ENCODE measurements around the gene ANXA1.

ANXA1 gene

DNA sequence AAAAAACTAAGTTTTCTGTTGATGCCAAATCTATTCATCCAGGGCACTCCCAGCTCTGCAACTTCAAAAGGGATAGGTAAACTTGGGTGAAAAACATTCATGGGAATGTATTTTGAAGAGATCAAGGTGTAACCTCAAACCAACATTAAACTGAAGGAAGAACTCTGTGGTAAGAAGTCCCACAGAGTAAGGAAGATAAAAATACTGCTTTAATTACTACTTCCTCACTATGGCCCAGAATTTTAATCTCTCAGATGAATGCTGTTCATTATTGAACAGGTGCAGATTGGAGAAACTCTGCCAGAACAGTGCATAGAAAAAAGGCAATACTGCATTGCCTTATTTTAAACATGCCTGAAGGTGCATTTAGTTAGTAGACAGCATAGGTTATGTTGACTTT is 37.6 kb upstream of the ANXA1 start:
- H3K9me3 ChIP-seq (ENCODE audit: insufficient read depth, low read depth, low read length), result no peaks in the 10 kb centered on the region
- H4K91ac ChIP-seq (ENCODE audit: low read depth, low read length), result no peak overlapping the region
- H3K4me3 ChIP-seq (ENCODE audit: low read depth, low read length), result no peak overlapping the region
- H3K4ac ChIP-seq (ENCODE audit: low read depth, low read length), result no peak overlapping the region
- no peak for DNase-seq
- H3K79me2 ChIP-seq (ENCODE audit: control insufficient read depth, insufficient read depth, low read length, poor library complexity), result no peaks in the 10 kb centered on the region
- H3K36me3 ChIP-seq (ENCODE audit: control insufficient read depth in 1 of 2, insufficient read depth in 2 of 2, low read length in 2 of 2), result no peaks in the 10 kb centered on the region
- H3K18ac ChIP-seq (ENCODE audit: low read length), result no peak overlapping the region
- no peak overlapping the region for H2BK12ac ChIP-seq (ENCODE audit: low read length)
- H2AFZ ChIP-seq (ENCODE audit: insufficient read depth, low read length, poor library complexity), result no peak overlapping the region
- no peaks in the 10 kb centered on the region for H3K79me1 ChIP-seq (ENCODE audit: low read length)
- H4K12ac ChIP-seq (ENCODE audit: low read depth, low read length), result no peak overlapping the region
- no peak overlapping the region for H2BK5ac ChIP-seq (ENCODE audit: low read depth, low read length, poor library complexity)
- no peaks in the 10 kb centered on the region for H3K27me3 ChIP-seq (ENCODE audit: insufficient read depth, low read length)
- no peak overlapping the region for H2AK5ac ChIP-seq (ENCODE audit: low read length)
- no peak overlapping the region for H4K8ac ChIP-seq (ENCODE audit: low read depth, low read length)
- H3K23ac ChIP-seq (ENCODE audit: low read length), result no peak overlapping the region
- H3K14ac ChIP-seq (ENCODE audit: low read length), result no peak overlapping the region
- no peaks in the 10 kb centered on the region for H3K4me1 ChIP-seq (ENCODE audit: control insufficient read depth in 1 of 2, insufficient read depth in 2 of 2, low read length in 2 of 2)
- no peak overlapping the region for H3K27ac ChIP-seq (ENCODE audit: low read depth, low read length)
- H3K4me2 ChIP-seq (ENCODE audit: low read length), result no peak overlapping the region
- H2BK120ac ChIP-seq (ENCODE audit: insufficient read depth, low read length, poor library complexity), result no peak overlapping the region
- no peak overlapping the region for H3K9ac ChIP-seq (ENCODE audit: low read length)

DNA sequence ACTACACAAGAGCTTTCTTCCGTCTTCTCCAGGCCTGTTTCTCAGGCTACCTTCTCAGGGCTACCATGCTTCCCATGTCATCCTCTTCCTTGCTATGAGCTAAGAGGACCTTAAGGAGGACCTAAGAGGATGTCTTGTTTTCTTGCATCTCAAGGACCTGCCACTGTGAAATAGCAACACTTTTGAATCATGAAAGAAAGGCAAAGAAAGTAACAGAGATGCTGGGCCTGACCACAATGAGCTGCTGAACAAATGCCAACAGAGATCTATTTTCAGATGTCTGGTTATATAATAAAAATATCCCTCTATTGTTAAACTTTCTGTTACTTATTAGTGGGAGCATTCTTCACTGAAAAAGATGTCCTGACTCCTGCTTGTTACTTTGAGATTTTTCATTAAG is 36.7 kb upstream of the ANXA1 start:
- Histone ChIP-seq H3K14ac (ENCODE audit: low read length) (no peak overlapping the region), H4K12ac (ENCODE audit: low read depth, low read length) (no peak overlapping the region), H3K79me2 (ENCODE audit: control insufficient read depth, insufficient read depth, low read length, poor library complexity) (no peaks in the 10 kb centered on the region), H2AK5ac (ENCODE audit: low read length) (no peak overlapping the region), H3K4me1 (ENCODE audit: control insufficient read depth in 1 of 2, insufficient read depth in 2 of 2, low read length in 2 of 2) (no peaks in the 10 kb centered on the region), H3K4me3 (ENCODE audit: low read depth, low read length) (no peak overlapping the region), H4K8ac (ENCODE audit: low read depth, low read length) (no peak overlapping the region), H3K27ac (ENCODE audit: low read depth, low read length) (no peak overlapping the region), H3K9ac (ENCODE audit: low read length) (no peak overlapping the region), H3K23ac (ENCODE audit: low read length) (no peak overlapping the region), H2BK5ac (ENCODE audit: low read depth, low read length, poor library complexity) (no peak overlapping the region), H4K91ac (ENCODE audit: low read depth, low read length) (no peak overlapping the region), H3K79me1 (ENCODE audit: low read length) (no peaks in the 10 kb centered on the region), H3K18ac (ENCODE audit: low read length) (no peak overlapping the region), H2AFZ (ENCODE audit: insufficient read depth, low read length, poor library complexity) (no peak overlapping the region), H3K9me3 (ENCODE audit: insufficient read depth, low read depth, low read length) (no peaks in the 10 kb centered on the region), H2BK12ac (ENCODE audit: low read length) (no peak overlapping the region), H3K4me2 (ENCODE audit: low read length) (no peak overlapping the region), H3K27me3 (ENCODE audit: insufficient read depth, low read length) (no peaks in the 10 kb centered on the region), H2BK120ac (ENCODE audit: insufficient read depth, low read length, poor library complexity) (no peak overlapping the region), H3K4ac (ENCODE audit: low read depth, low read length) (no peak overlapping the region), H3K36me3 (ENCODE audit: control insufficient read depth in 1 of 2, insufficient read depth in 2 of 2, low read length in 2 of 2) (no peaks in the 10 kb centered on the region)
- WGBS (ENCODE audit: extremely low coverage, insufficient coverage, insufficient read length), result no CpG with 5 or more reads among the region's 1 CpG
- no peak for DNase-seq

DNA sequence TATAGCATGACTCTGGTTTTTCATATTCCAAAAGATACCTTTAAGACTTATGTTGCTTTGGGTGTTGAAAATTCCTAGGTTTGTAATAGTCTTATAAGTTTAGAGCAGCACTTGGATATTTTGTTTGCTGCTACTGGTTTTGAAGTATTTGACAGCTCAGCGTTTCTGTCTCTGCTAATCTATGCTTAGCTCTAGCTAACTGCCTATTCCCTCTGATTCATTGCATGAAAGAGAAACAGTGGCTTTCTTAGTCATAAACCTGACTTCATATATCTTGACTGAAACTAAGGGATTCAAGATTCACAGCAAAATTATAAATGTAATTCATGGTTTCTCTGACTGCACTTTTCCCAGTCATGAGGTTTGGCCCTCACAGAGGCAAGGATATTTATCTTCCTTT is 35.6 kb upstream of the ANXA1 start:
- no peak overlapping the region for H3K23ac ChIP-seq (ENCODE audit: low read length)
- no peaks in the 10 kb centered on the region for H3K36me3 ChIP-seq (ENCODE audit: control insufficient read depth in 1 of 2, insufficient read depth in 2 of 2, low read length in 2 of 2)
- H4K8ac ChIP-seq (ENCODE audit: low read depth, low read length), result no peak overlapping the region
- H3K4me3 ChIP-seq (ENCODE audit: low read depth, low read length), result no peak overlapping the region
- H3K18ac ChIP-seq (ENCODE audit: low read length), result no peak overlapping the region
- H3K9me3 ChIP-seq (ENCODE audit: insufficient read depth, low read depth, low read length), result no peaks in the 10 kb centered on the region
- WGBS (ENCODE audit: extremely low coverage, insufficient coverage, insufficient read length), result no CpG with 5 or more reads among the region's 1 CpG
- no peak overlapping the region for H4K91ac ChIP-seq (ENCODE audit: low read depth, low read length)
- no peak for DNase-seq
- H4K12ac ChIP-seq (ENCODE audit: low read depth, low read length), result no peak overlapping the region
- H2AK5ac ChIP-seq (ENCODE audit: low read length), result no peak overlapping the region
- H2BK5ac ChIP-seq (ENCODE audit: low read depth, low read length, poor library complexity), result no peak overlapping the region
- H3K9ac ChIP-seq (ENCODE audit: low read length), result no peak overlapping the region
- no peak overlapping the region for H3K27ac ChIP-seq (ENCODE audit: low read depth, low read length)
- no peak overlapping the region for H2BK120ac ChIP-seq (ENCODE audit: insufficient read depth, low read length, poor library complexity)
- H2BK12ac ChIP-seq (ENCODE audit: low read length), result no peak overlapping the region
- no peak overlapping the region for H3K4me2 ChIP-seq (ENCODE audit: low read length)
- H3K27me3 ChIP-seq (ENCODE audit: insufficient read depth, low read length), result no peaks in the 10 kb centered on the region
- H3K14ac ChIP-seq (ENCODE audit: low read length), result no peak overlapping the region
- H3K4ac ChIP-seq (ENCODE audit: low read depth, low read length), result no peak overlapping the region
- no peaks in the 10 kb centered on the region for H3K79me2 ChIP-seq (ENCODE audit: control insufficient read depth, insufficient read depth, low read length, poor library complexity)
- no peaks in the 10 kb centered on the region for H3K4me1 ChIP-seq (ENCODE audit: control insufficient read depth in 1 of 2, insufficient read depth in 2 of 2, low read length in 2 of 2)
- H3K79me1 ChIP-seq (ENCODE audit: low read length), result no peaks in the 10 kb centered on the region
- H2AFZ ChIP-seq (ENCODE audit: insufficient read depth, low read length, poor library complexity), result no peak overlapping the region

DNA sequence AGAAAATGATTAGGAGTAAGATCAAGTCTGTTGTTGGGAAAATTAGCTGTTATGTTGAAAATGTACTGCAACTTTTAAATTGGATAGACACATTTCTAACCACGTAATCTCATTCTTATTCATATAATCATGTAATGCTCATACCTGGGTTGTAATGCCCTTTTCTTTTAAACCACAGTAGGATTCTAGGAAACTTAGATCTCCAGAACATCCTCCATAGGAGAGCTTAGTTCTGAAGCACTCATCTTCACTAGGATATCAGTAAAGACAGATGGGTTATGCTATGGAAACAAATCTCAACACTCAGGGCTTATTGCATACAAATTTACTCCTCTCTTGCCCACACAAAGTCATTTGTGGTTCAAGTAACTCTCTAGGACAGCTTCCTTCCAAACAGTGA is 34.8 kb upstream of the ANXA1 start:
- no peak overlapping the region for H3K14ac ChIP-seq (ENCODE audit: low read length)
- no peaks in the 10 kb centered on the region for H3K79me1 ChIP-seq (ENCODE audit: low read length)
- H4K91ac ChIP-seq (ENCODE audit: low read depth, low read length), result no peak overlapping the region
- DNase-seq, result no peak
- H2AFZ ChIP-seq (ENCODE audit: insufficient read depth, low read length, poor library complexity), result no peak overlapping the region
- H2AK5ac ChIP-seq (ENCODE audit: low read length), result no peak overlapping the region
- no peak overlapping the region for H4K12ac ChIP-seq (ENCODE audit: low read depth, low read length)
- H2BK120ac ChIP-seq (ENCODE audit: insufficient read depth, low read length, poor library complexity), result no peak overlapping the region
- H2BK5ac ChIP-seq (ENCODE audit: low read depth, low read length, poor library complexity), result no peak overlapping the region
- H3K4me3 ChIP-seq (ENCODE audit: low read depth, low read length), result no peak overlapping the region
- H3K9ac ChIP-seq (ENCODE audit: low read length), result no peak overlapping the region
- no peak overlapping the region for H3K27ac ChIP-seq (ENCODE audit: low read depth, low read length)
- H3K18ac ChIP-seq (ENCODE audit: low read length), result no peak overlapping the region
- H3K4ac ChIP-seq (ENCODE audit: low read depth, low read length), result no peak overlapping the region
- no peaks in the 10 kb centered on the region for H3K36me3 ChIP-seq (ENCODE audit: control insufficient read depth in 1 of 2, insufficient read depth in 2 of 2, low read length in 2 of 2)
- no peak overlapping the region for H2BK12ac ChIP-seq (ENCODE audit: low read length)
- H3K4me1 ChIP-seq (ENCODE audit: control insufficient read depth in 1 of 2, insufficient read depth in 2 of 2, low read length in 2 of 2), result no peaks in the 10 kb centered on the region
- no peaks in the 10 kb centered on the region for H3K9me3 ChIP-seq (ENCODE audit: insufficient read depth, low read depth, low read length)
- H4K8ac ChIP-seq (ENCODE audit: low read depth, low read length), result no peak overlapping the region
- no peak overlapping the region for H3K23ac ChIP-seq (ENCODE audit: low read length)
- H3K4me2 ChIP-seq (ENCODE audit: low read length), result no peak overlapping the region
- no CpG with 5 or more reads among the region's 1 CpG for WGBS (ENCODE audit: extremely low coverage, insufficient coverage, insufficient read length)
- no peaks in the 10 kb centered on the region for H3K27me3 ChIP-seq (ENCODE audit: insufficient read depth, low read length)
- H3K79me2 ChIP-seq (ENCODE audit: control insufficient read depth, insufficient read depth, low read length, poor library complexity), result no peaks in the 10 kb centered on the region

DNA sequence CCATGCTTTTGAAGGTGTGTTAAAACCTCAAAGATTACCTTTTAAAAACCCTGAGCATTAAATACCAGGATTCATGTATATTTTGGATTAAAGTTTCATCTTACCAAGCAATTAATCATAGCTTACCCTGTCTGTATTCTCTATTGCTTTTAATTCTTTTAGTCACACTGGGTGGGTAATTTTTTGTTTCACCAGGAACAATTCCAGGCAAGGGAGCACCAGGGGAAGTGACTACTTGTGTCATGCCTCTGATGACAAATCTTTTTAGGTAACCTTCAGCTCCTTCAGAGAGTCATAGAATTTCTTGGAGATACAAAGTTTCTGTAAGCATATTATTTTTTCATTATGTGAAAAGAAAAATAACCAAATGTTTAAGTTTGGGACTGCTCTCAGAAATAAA is 33.4 kb upstream of the ANXA1 start:
- no peak overlapping the region for H2BK120ac ChIP-seq (ENCODE audit: insufficient read depth, low read length, poor library complexity)
- H3K9ac ChIP-seq (ENCODE audit: low read length), result no peak overlapping the region
- no peaks in the 10 kb centered on the region for H3K79me1 ChIP-seq (ENCODE audit: low read length)
- H2BK12ac ChIP-seq (ENCODE audit: low read length), result no peak overlapping the region
- no peak overlapping the region for H3K23ac ChIP-seq (ENCODE audit: low read length)
- no peaks in the 10 kb centered on the region for H3K36me3 ChIP-seq (ENCODE audit: control insufficient read depth in 1 of 2, insufficient read depth in 2 of 2, low read length in 2 of 2)
- H4K12ac ChIP-seq (ENCODE audit: low read depth, low read length), result no peak overlapping the region
- no peak overlapping the region for H3K27ac ChIP-seq (ENCODE audit: low read depth, low read length)
- H4K91ac ChIP-seq (ENCODE audit: low read depth, low read length), result no peak overlapping the region
- no peak overlapping the region for H2BK5ac ChIP-seq (ENCODE audit: low read depth, low read length, poor library complexity)
- no peak overlapping the region for H3K4me3 ChIP-seq (ENCODE audit: low read depth, low read length)
- DNase-seq, result no peak
- H3K27me3 ChIP-seq (ENCODE audit: insufficient read depth, low read length), result no peaks in the 10 kb centered on the region
- no peak overlapping the region for H4K8ac ChIP-seq (ENCODE audit: low read depth, low read length)
- no peak overlapping the region for H3K18ac ChIP-seq (ENCODE audit: low read length)
- no peaks in the 10 kb centered on the region for H3K79me2 ChIP-seq (ENCODE audit: control insufficient read depth, insufficient read depth, low read length, poor library complexity)
- no peak overlapping the region for H2AFZ ChIP-seq (ENCODE audit: insufficient read depth, low read length, poor library complexity)
- H3K14ac ChIP-seq (ENCODE audit: low read length), result no peak overlapping the region
- no peak overlapping the region for H3K4me2 ChIP-seq (ENCODE audit: low read length)
- H2AK5ac ChIP-seq (ENCODE audit: low read length), result no peak overlapping the region
- no peaks in the 10 kb centered on the region for H3K9me3 ChIP-seq (ENCODE audit: insufficient read depth, low read depth, low read length)
- no peak overlapping the region for H3K4ac ChIP-seq (ENCODE audit: low read depth, low read length)
- no peaks in the 10 kb centered on the region for H3K4me1 ChIP-seq (ENCODE audit: control insufficient read depth in 1 of 2, insufficient read depth in 2 of 2, low read length in 2 of 2)

Data from trophoblast cell (in vitro differentiated cells and primary cell).